Measurements from ENCODE around the gene MAGI2.

Gene MAGI2

GRCh38 chr7:78493401-78493800, 960.1 kb downstream of the MAGI2 start:
- TF ChIP-seq TCF4 (CRISPR knock-in tag; IDR thresholded peaks at IDR 0.05; ENCODE audit: borderline replicate concordance) (no peak), CSRNP3 (CRISPR knock-in tag; IDR thresholded peaks at IDR 0.05) (no peak), OSR1 (CRISPR knock-in tag; IDR thresholded peaks at IDR 0.05) (no peak), ZC3H10 (CRISPR knock-in tag; IDR thresholded peaks at IDR 0.05) (no peak), ZFP3 (CRISPR knock-in tag; IDR thresholded peaks at IDR 0.05) (no peak), PATZ1 (CRISPR knock-in tag; IDR thresholded peaks at IDR 0.05; ENCODE audit: borderline replicate concordance) (no peak), ESRRG (CRISPR knock-in tag; IDR thresholded peaks at IDR 0.05) (no peak), SNAI2 (CRISPR knock-in tag; IDR thresholded peaks at IDR 0.05) (no peak), TOX (CRISPR knock-in tag; IDR thresholded peaks at IDR 0.05; ENCODE audit: borderline replicate concordance) (no peak), ZFP30 (CRISPR knock-in tag; IDR thresholded peaks at IDR 0.05) (no peak), CSDC2 (CRISPR knock-in tag; IDR thresholded peaks at IDR 0.05) (no peak), ZNF565 (CRISPR knock-in tag; conservative IDR thresholded peaks at IDR 0.05; ENCODE audit: low read depth) (no peak), ZNF8 (CRISPR knock-in tag; IDR thresholded peaks at IDR 0.05) (no peak), PPARA (CRISPR knock-in tag; IDR thresholded peaks at IDR 0.05; ENCODE audit: borderline replicate concordance) (no peak), GLIS3 (CRISPR knock-in tag; IDR thresholded peaks at IDR 0.05) (no peak), RARB (CRISPR knock-in tag; IDR thresholded peaks at IDR 0.05) (no peak), ISL1 (CRISPR knock-in tag; IDR thresholded peaks at IDR 0.05) (no peak)
- ATAC-seq, result no peak

GRCh38 chr7:78492146-78492545, 961.3 kb downstream of the MAGI2 start:
- TF ChIP-seq SNAI2 (CRISPR knock-in tag; IDR thresholded peaks at IDR 0.05) (no peak), TOX (CRISPR knock-in tag; IDR thresholded peaks at IDR 0.05; ENCODE audit: borderline replicate concordance) (no peak), POU6F1 (CRISPR knock-in tag; IDR thresholded peaks at IDR 0.05; ENCODE audit: borderline replicate concordance, low read depth) (no peak), TSHZ2 (CRISPR knock-in tag; IDR thresholded peaks at IDR 0.05) (no peak), BACH2 (CRISPR knock-in tag; IDR thresholded peaks at IDR 0.05; ENCODE audit: borderline replicate concordance) (no peak), ZC3H10 (CRISPR knock-in tag; IDR thresholded peaks at IDR 0.05) (no peak), ZNF8 (CRISPR knock-in tag; IDR thresholded peaks at IDR 0.05) (no peak)
- ATAC-seq, result no peak

GRCh38 chr7:78490524-78490923, 962.9 kb downstream of the MAGI2 start:
- TF ChIP-seq ZNF70 (CRISPR knock-in tag; IDR thresholded peaks at IDR 0.05) (no peak), TCF4 (CRISPR knock-in tag; IDR thresholded peaks at IDR 0.05; ENCODE audit: borderline replicate concordance) (no peak), ZFP3 (CRISPR knock-in tag; IDR thresholded peaks at IDR 0.05) (no peak), CSRNP3 (CRISPR knock-in tag; IDR thresholded peaks at IDR 0.05) (no peak), BACH2 (CRISPR knock-in tag; IDR thresholded peaks at IDR 0.05; ENCODE audit: borderline replicate concordance) (no peak)
- no peak for ATAC-seq

Data from SK-N-SH treated with all-trans-retinoic acid at 6 μM for 48 hours (cell line).